GM12864 (cell line): ENCODE results near the gene UBXN10.

ENCODE experiments used
- DNase-seq: peaks from one replicate; pipeline ENCODE4 v3.0.0-alpha.2; 2011; ENCODE audit warnings: low read depth
- H3K4me3 ChIP-seq: 2 replicates; pipeline ENCODE4 v1.5.1; 2011; ENCODE audit warnings: mild to moderate bottlenecking, low read depth, low read length, control low read depth
- CTCF ChIP-seq: IDR thresholded peaks from 2 replicates; pipeline ENCODE4 v1.5.1; 2011; ENCODE audit warnings: low read depth, mild to moderate bottlenecking, moderate library complexity, low read length, control low read depth, inconsistent platforms; ENCODE audit errors: missing control alignments

The UBXN10 gene

GRCh38 chr1:20183616-20184271, 2.2 kb upstream of the UBXN10 start:
- no peak overlapping the region for H3K4me3 ChIP-seq
- no peak for DNase-seq
- TF ChIP-seq CTCF: no peak

GRCh38 chr1:20184481-20184900, 1.4 kb upstream of the UBXN10 start:
- no peak overlapping the region for H3K4me3 ChIP-seq
- no peak for TF ChIP-seq CTCF
- no peak for DNase-seq

- DNase-seq: no peak
- TF ChIP-seq CTCF: no peak
- no peak overlapping the region for H3K4me3 ChIP-seq
These were observed 681 bp upstream of the UBXN10 start for GRCh38 chr1:20184997-20185833.

GRCh38 chr1:20187103-20187812, 1.4 kb downstream of the UBXN10 start:
- no peak for TF ChIP-seq CTCF
- no peak overlapping the region for H3K4me3 ChIP-seq
- DNase-seq: no peak

- no peak overlapping the region for H3K4me3 ChIP-seq
- no peak for TF ChIP-seq CTCF
- no peak for DNase-seq
These were observed 2.0 kb downstream of the UBXN10 start for GRCh38 chr1:20187813-20188454.

- no peak for TF ChIP-seq CTCF
- H3K4me3 ChIP-seq: no peak overlapping the region
- no peak for DNase-seq
These were observed 2.5 kb downstream of the UBXN10 start for GRCh38 chr1:20188455-20188817.
